Stimulated activated CD4-positive, alpha-beta T cell treated with anti-CD3 and anti-CD28 coated beads, Interleukin-12 subunit alpha, Interleukin-12 subunit beta, amount 100 ng/mL, for 4 hours (primary cell): Measurements from ENCODE around the gene ANKS1A.
"Not testable (repeated sequence)": the region's sequence is repeated elsewhere in the genome, so short reads cannot be mapped to it uniquely, and the experiment has no call there.

Source experiments
- DNase-seq: peaks from one replicate; pipeline ENCODE4 v3.0.0-alpha.2; 2020

ANKS1A gene

GRCh38 chr6:34920097-34920496 lies 31.0 kb downstream of the ANKS1A start:
- no peak for DNase-seq

GRCh38 chr6:34922177-34922663 lies 33.2 kb downstream of the ANKS1A start:
- DNase-seq: no peak

- DNase-seq: no peak
These were observed 36.0 kb downstream of the ANKS1A start for GRCh38 chr6:34924831-34925625.

GRCh38 chr6:34926655-34927054 lies 37.6 kb downstream of the ANKS1A start:
- DNase-seq: no peak

GRCh38 chr6:34928220-34928619 lies 39.2 kb downstream of the ANKS1A start:
- no peak for DNase-seq

GRCh38 chr6:34928695-34929094 lies 39.6 kb downstream of the ANKS1A start:
- no peak for DNase-seq

- DNase-seq: no peak
These were observed 40.4 kb downstream of the ANKS1A start for GRCh38 chr6:34929241-34929978.

- no peak for DNase-seq
These were observed 41.2 kb downstream of the ANKS1A start for GRCh38 chr6:34930221-34930620.

GRCh38 chr6:34932202-34932601 lies 43.1 kb downstream of the ANKS1A start:
- DNase-seq: not testable (repeated sequence)

- DNase-seq: no peak
These were observed 45.5 kb downstream of the ANKS1A start for GRCh38 chr6:34934516-34934915.

GRCh38 chr6:34938268-34938667 lies 49.2 kb downstream of the ANKS1A start:
- DNase-seq: no peak

- DNase-seq: no peak
These were observed 51.0 kb downstream of the ANKS1A start for GRCh38 chr6:34940030-34940434.

- no peak for DNase-seq
These were observed 52.4 kb downstream of the ANKS1A start for GRCh38 chr6:34941421-34941820.

GRCh38 chr6:34945317-34945716 lies 56.3 kb downstream of the ANKS1A start:
- DNase-seq: no peak

- no peak for DNase-seq
These were observed 58.5 kb downstream of the ANKS1A start for GRCh38 chr6:34947561-34947960.

- DNase-seq: no peak
These were observed 60.6 kb downstream of the ANKS1A start for GRCh38 chr6:34949636-34950035.

- DNase-seq: no peak
These were observed 61.8 kb downstream of the ANKS1A start for GRCh38 chr6:34950849-34951248.

GRCh38 chr6:34951731-34952130 lies 62.7 kb downstream of the ANKS1A start:
- no peak for DNase-seq

- DNase-seq: no peak
These were observed 64.3 kb downstream of the ANKS1A start for GRCh38 chr6:34953061-34954025.

GRCh38 chr6:34955442-34955841 lies 66.4 kb downstream of the ANKS1A start:
- no peak for DNase-seq

- no peak for DNase-seq
These were observed 68.3 kb downstream of the ANKS1A start for GRCh38 chr6:34957231-34957783.

- no peak for DNase-seq
These were observed 69.7 kb downstream of the ANKS1A start for GRCh38 chr6:34958734-34959133.

- no peak for DNase-seq
These were observed 70.2 kb downstream of the ANKS1A start for GRCh38 chr6:34959224-34959623.
